CD4-positive, alpha-beta T cell treated with Interleukin-6 for 4 hours (primary cell): ENCODE measurements around the gene MYO7B.

Experiments used
- DNase-seq: peaks from one replicate; pipeline ENCODE4 v3.0.0-alpha.2; 2020; ENCODE audit warnings: mixed read lengths

Gene MYO7B

DNA sequence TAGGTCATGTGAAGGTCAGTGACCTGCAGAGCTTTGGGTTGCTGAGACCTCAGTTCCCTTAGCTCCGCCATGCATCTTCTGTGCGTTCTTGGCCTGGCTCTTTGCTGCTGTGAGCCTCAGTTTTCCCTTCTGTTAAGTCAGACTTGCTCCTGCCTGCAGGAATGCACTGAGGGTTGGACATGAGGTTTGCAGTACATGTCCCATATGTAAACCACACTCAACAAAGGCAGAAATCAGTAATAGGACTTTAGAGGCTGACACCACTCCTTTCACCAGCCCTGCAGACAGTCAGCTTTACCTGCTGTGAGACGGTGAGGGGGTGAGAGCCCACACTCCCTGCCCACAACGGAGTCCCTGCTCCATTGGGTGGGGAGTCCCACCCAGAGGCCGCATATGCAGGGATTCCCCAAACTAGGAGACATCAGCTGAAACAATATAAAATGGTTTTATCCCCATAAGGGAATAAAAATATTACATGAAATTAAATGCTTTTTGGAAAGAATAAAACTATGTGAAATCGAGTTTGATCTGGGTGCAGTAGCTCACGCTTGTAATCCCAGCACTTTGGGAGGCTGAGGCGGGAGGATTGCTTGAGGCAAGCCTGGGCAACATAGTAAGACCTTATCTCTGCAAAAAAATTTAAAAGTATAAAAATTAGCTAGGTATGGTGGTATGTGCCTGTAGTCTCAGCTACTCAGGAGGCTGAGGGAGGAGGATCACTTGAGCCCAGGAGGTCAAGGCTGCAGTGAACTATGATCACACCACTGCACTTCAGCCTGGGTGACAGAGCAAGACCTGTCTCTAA lies 55.1 kb downstream of the MYO7B start:
- no peak for DNase-seq

DNA sequence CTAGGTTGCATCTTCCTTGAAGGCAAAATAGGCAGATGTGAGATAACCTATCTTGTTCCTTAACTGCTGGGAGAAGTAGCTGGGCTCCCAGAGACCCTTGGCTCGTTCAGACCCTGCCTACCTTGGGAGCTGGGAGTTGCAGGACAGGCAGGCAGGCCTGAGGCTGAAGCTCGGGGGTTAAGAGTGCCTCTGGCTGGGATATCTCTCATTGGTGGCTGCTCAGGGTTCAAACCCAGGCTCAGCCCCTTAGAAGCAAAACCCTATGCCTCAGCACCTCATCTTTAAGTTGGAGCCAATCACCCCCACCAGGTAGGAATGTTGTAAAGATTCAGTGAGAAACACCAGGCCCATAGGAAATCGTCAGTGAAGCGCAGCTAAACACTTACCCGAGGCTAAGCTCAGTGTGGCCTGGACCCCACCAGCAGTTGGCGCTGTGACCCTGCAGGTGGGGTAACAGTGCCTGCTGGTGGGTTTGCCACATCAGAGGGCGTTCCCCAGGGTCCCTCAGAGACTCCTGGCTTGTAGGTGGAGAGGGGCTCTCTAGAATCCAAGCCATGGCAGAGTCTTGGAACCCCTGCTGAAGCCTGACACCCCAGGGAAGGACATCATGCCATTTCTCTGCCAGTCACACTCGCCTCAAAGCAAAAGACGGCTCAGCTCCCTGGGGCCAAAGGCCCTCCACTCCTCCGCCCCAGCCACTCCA lies 55.9 kb downstream of the MYO7B start:
- DNase-seq: peak; percentile 81

DNA sequence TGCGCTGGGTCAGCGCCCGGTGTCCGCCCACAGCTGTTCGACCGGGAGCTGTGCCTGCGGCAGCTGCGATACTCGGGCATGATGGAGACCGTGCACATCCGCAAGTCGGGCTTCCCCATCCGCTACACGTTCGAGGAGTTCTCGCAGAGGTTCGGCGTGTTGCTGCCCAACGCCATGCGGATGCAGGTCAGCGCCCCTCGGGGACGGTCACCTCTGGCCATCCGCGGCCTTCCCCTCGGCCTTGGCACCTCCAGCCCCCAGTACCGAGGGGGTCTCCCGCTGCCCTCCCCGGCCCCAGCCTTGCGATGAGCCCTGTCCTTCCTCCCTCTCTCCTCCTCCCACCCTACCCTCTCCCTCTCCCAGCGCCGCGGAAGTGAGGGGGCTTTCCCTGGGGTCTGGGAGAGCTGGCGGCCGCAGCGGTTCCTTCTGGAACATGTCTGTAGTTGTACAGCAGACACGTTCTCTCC lies 57.3 kb downstream of the MYO7B start:
- no peak for DNase-seq

DNA sequence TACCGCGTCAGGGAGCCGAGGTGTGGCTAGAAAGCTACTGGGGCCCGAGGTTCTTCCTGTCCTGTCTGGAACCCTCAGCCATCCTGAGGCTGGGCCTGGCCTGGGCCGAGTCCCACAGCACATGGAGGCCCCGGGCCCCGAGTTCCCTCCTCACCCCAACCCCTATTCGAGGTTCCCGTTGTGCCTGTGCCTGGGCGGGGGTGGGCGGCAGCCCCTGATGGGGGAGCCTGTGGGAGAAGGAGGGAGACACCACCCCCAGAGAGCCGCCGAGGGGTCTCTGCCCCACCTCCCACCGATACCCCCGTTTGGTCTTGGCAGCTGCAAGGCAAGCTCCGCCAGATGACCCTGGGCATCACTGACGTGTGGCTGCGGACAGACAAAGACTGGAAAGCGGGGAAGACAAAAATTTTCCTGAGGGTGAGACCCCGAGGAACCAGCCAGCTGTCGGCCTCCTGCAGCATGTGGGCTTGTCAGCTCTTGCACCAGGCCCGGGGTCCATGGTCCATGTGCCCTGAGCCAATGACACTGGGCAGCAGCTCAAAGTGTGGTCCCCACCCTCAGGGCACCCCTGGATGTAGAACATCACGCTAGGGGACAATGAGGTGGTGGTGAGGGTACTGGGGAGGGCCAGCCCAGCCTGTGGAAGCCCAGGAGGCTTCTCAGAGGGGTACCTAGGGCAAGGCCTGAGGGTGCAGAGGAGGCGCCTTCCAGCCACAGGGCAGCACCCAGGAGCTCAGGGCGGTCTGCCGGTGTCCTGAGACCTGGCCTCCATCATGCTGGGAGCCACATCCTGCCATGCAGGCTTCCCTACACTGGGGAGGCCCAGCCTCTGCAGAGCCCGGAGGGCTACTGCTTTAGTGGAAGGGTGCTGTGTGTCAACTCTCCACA lies 58.0 kb downstream of the MYO7B start:
- DNase-seq: no peak

GRCh38 chr2:127594116-127594591 lies 58.7 kb downstream of the MYO7B start:
- DNase-seq: no peak

DNA sequence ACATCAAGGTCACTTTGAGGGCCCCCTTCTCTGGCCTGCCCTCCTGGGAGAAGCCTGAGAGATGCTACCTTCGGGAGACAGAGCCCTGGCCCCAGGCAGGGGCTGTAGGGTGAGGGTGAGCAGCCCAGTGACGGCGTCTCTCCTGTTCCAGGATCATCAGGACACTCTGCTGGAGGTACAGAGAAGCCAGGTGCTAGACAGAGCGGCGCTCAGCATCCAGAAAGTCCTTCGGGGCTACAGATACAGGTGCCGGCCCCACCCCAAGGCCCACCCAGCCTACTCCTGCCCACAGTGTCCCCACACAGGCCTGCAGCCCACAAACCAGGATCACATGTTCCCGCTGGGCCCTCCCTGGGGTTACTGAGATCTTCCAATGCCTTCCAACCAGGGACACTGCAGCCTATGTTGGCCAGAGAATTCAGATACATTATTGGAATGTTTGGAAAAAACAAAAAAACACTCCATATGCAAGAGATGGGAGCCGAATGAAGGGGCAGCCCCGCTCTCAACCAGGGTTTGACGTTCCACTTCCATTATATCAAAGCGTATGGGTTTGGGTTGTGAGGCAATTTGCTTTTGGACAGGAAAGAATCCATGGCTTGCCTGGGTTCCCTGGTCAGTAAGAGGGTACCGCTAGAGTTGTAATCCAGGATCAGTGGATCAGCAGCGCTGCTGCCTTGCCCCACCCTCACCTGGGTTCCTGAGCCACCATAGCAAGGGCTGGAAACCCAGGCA lies 61.0 kb downstream of the MYO7B start:
- no peak for DNase-seq

DNA sequence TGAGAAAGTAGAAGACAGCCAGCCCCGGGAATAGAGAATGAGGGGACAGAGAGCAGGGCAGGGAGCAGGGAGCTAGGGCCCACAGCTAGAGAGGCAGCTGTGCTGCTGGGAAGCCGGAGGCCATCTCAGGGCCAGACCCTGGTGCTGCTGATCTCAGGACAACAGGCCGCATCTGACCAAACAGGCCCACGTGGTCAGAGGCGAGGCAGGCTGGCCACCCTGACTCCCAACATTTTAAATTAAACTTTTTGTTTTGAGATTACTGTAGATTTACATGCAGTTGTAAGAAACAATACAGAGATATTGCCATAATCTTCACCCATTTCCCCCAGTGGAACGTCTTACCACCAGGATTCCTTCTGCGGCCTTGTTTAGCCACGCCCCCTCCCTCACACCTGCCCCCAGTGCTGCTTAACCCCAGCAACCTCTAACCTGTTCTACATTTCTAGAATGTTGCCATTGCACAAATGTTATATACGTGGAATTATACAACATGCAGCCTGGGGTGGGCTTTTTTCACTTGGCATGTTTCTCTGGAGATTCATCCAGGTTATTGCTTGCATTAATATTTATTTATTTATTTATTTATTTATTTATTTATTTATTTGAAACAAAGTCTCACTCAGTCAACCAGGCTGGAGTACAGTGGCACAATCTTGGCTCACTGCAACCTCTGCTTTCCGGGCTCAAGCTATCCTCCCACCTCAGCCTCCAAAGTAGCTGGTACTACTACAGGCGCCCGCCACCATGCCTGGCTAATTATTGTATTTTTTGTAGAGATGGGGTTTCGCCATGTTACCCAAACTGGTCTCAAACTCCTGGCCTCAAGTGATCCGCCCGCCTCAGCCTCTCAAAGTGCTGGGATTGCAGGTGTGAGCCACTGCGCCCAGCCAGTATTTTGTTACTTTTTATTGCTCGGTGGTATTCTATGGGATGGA lies 61.8 kb downstream of the MYO7B start:
- no peak for DNase-seq

DNA sequence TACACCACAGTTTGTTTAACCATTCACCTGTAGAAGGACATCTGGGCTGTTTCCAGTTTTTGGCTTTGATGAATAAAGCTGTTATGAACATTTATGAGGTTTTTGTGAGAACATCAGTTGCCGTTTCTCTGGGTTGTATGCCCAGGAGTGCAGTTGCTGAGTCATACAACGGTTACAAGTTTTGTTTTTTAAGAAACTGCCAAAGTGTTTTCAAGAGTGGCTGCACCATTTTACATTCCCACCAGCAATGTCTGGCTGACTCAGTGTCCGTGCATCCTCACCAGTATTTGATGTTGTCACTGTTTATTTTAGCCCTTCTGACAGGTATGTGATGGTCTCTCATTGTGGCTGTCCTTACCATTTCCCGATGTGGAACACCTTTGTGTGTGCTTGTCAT lies 62.5 kb downstream of the MYO7B start:
- no peak for DNase-seq

DNA sequence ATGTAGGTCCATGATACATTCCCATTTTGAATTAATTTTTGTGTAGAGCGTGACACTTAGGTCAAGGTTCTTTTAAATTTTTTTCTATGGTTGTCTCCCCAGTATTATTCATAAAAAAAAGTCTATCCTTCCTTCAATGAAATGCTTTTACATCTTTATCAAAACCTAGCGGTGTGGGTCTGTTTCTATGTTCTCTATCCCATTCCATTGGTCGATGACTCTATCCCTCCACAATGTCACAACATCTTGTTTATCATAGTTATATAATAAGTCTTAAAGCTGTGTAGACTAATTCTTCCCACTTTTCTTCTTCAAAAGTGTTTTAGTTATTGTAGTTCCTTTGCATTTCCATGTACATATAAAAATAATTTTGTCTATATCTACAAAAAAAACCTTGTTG lies 63.2 kb downstream of the MYO7B start:
- no peak for DNase-seq

GRCh38 chr2:127599211-127599610 lies 63.7 kb downstream of the MYO7B start:
- DNase-seq: no peak

DNA sequence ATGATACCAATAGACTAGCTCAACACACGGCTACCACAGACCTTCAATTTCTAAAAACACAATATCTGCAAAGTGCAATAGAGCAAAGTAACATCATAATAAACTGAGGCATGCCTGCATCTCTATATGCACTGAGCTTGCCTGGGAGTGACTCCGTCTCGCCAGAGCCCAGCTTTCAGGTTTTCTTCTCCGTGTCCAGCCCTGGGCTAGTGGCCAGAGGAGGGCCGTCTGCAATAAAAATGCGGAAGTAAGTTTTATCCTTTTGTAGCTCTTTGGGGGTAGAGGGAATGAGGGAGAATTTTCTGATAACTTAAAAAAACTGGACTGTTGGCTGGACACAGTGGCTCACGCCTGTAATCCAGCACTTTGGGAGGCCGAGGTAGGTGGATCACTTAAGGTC lies 69.5 kb downstream of the MYO7B start:
- no peak for DNase-seq

DNA sequence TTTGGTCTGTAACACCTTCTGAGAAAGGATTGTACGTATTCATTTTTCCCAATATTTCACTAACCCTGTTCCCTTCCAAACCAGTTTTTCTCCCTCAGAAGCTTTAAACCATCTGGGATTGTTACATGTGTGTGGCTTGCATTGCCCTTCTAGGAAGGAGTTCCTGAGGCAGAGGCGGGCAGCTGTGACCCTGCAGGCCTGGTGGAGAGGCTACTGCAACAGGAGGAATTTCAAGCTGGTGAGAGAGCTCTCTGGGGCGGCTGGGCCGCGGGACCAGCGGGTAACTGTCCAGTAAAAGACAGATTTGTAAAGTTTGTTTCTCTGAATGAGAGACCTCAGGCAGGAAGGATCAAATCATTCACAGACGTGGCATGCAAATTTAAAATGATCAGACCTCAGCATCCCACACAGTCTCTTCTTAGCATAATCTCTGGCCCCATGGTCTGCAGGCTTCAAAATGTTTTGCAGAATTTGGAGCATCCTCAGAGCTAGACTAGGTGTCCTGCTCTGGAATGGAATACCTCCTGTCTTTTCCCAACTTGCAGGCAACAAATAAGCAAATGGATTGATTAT lies 70.3 kb downstream of the MYO7B start:
- DNase-seq: no peak

DNA sequence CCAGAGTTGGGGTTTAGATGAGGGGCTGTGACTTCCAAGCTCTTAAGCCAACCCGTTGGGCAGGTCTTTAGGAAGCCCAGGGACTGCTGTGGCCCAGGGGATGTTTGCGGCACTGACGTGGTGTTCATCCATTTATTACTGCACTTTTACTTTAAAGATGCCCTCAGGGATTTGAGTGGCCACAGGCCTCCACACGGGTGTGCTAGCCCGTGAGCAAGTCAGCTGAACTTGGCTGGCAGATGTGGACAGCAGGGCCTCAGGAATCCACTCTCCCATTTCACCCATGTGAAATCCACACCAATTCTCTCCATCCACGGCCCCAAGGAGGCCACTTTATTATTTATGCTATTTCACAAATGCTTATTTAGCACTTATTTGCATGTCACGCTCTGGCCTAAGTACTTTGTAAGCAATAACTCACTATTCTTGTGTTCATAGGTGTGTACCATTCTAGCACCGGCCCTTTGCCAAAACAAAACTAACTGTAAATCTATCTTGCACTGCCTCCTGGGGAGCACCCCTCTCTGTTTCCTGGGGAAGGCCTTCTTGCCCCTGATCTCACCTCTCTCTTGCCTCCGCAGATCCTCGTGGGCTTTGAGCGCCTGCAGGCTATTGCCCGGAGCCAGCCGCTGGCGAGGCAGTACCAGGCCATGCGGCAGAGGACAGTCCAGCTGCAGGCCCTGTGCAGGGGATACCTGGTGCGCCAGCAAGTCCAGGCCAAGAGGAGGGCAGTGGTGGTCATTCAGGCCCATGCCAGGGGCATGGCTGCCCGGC lies 71.3 kb downstream of the MYO7B start:
- DNase-seq: no peak

GRCh38 chr2:127607399-127607908 lies 72.0 kb downstream of the MYO7B start:
- no peak for DNase-seq

- DNase-seq: no peak
Observed at GRCh38 chr2:127608061-127609030, 72.9 kb downstream of the MYO7B start.

DNA sequence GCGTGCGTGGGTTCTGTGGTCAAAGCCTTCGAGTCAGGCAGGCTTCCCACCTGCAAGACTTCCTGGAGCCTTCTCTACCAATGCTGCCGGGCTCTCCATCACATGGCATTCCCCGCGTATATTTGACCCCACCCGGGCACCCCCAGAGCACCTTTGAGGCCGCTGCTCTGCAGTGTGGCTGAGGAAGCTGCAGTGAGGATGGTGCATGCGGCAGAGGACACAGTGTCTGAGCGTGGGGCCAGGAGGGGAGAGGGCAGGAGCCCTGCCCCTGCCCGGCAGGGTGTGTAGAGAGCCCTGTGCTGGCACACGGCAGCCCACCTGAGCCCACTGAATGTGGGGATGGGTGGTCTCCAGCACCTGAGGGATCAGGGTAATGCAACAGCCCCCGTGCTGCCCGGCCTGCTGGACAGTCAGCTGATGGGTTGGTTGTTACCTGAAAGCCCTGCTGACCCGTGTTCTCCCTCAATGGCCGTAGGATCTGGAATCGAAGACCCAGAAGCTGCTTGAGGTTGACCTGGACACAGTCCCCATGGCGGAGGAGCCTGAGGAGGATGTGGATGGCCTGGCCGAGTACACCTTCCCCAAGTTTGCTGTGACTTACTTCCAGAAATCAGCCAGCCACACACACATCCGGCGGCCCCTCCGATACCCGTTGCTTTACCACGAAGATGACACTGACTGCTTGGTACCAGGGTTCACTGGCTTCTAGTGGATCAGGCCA lies 73.7 kb downstream of the MYO7B start:
- no peak for DNase-seq

DNA sequence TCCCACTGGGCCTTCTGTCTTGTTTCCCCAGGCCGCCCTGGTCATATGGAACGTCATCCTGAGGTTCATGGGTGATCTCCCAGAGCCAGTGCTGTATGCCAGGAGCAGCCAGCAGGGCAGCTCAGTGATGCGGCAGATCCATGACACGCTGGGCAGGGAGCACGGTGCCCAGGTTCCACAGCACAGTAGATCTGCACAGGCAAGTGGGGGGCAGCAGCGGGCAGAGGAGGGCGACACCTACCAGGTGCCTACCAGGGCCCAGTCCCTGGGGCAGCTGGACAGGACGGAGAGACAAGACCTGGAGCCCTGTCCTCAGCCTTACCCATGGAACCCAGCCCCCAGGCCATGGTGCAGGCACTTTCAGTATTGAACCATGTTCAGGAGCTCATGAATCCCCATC lies 74.3 kb downstream of the MYO7B start:
- DNase-seq: no peak

DNA sequence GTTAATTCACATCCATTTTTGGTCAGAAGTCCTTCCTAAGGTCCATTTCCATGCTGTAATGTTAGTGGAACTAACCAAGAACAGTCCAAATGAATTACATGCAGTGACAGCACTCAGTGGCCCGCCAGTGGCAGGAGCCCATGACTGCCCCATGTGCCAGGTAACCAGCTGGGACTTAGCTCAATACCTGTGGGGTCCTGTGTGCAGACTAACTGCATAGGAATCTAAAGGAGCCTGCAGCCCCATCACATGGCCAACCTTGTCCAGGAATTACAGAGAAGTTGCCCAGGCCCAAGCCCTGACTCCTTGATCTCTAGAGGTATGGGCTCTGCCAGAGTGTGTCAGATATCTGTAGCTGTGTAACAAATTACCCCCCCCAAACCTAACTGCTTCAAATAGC lies 75.1 kb downstream of the MYO7B start:
- no peak for DNase-seq
